AG09319 (cell line): ENCODE data around the gene SCN4A.

Experiments
- DNase-seq: peaks from one replicate; pipeline ENCODE4 v3.0.0-alpha.2; 2010; ENCODE audit warnings: low read depth; ENCODE audit errors: extremely low read depth
- TF ChIP-seq, protein P1 (sequence below): IDR thresholded peaks from 2 replicates; pipeline ENCODE4 v1.5.1; 2011; ENCODE audit warnings: low read depth, mild to moderate bottlenecking, inconsistent platforms, low read length, moderate library complexity

The SCN4A gene

DNA sequence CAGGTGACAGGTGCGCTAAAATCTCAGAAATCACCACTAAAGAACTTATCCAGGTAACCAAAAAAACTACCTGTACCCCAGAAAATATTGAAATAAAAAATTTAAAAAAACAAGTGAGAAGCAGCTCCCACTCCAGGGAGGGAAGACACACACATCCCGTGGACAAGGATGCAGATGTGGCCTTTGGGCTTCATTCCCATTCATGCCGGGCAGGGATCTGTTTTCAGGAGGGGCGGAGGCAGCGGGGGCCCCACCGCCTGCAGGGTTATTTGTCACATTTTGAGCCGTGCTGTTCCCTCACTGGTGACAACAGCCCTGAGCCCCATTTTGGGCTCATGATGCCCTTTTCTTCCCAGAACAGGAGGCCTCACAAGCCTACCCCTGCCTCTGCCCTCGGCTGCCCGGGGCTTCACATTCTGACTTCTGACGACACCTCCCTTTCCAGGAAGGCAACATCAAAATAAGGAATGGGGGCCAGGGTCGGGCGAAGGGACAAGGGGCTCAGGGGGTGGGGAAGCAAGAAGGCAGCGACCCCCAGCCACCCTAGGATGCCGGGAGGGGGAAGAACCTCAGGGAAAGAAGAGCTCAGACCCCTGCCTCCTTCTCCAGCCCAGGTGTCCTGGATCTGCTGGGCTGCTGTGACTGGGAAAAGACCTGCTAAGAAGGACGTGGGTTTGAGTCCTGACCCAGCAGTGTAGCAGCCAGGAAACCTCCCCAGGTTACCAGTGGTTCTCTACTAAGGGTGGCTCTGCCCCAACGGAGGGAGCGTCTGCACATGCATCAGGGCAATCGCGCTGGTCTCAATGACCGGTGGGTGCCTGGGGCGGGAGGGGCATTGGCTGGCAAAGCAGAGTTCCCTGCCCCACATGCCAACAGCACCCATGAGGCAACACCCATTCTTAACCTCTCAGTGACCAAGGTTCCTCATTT, 38.3 kb downstream of the SCN4A start:
- no peak for DNase-seq
- TF ChIP-seq, protein P1, sequence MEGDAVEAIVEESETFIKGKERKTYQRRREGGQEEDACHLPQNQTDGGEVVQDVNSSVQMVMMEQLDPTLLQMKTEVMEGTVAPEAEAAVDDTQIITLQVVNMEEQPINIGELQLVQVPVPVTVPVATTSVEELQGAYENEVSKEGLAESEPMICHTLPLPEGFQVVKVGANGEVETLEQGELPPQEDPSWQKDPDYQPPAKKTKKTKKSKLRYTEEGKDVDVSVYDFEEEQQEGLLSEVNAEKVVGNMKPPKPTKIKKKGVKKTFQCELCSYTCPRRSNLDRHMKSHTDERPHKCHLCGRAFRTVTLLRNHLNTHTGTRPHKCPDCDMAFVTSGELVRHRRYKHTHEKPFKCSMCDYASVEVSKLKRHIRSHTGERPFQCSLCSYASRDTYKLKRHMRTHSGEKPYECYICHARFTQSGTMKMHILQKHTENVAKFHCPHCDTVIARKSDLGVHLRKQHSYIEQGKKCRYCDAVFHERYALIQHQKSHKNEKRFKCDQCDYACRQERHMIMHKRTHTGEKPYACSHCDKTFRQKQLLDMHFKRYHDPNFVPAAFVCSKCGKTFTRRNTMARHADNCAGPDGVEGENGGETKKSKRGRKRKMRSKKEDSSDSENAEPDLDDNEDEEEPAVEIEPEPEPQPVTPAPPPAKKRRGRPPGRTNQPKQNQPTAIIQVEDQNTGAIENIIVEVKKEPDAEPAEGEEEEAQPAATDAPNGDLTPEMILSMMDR, result no peak

DNA sequence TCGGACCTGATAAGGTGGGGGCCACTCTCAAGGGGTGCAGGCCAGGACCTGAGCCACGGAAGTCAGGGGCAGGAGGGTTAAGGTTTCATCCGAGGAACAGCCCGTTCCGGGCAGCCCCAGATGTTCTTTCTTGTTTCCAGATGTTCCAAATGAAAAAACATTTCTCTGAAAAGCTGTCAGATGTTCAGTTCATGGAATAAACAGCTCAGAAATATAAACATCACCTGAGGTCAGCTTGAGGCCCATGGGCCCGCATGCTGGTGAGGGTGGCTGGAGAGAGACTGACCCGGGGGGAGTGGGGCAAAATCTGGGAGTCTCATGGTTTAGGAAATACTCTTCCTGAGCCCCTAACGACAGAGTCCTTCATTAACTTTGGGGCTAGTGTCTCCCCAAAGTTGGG, 39.1 kb downstream of the SCN4A start:
- DNase-seq, result no peak
- TF ChIP-seq, protein P1, result no peak

DNA sequence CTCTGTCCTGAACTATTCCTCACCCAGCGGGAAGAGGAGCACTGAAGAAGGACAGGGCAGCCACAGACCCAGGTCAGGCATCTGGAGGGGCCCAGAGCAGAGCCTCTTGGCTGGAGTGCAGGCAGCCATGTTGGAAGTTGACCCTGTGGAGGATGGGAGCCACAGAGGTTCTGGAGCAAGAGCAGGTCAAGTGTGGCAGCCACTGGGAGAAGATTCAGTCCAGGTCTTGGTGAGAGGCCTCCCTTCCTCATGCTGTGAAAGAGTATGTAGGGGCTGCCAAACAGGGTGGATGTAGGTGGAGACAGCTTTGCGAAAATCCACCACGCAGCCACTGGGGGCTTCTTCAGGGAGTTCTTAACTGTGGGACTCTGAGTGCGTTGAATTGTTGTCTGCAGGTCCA, 40.0 kb downstream of the SCN4A start:
- TF ChIP-seq, protein P1, result no peak
- no peak for DNase-seq

DNA sequence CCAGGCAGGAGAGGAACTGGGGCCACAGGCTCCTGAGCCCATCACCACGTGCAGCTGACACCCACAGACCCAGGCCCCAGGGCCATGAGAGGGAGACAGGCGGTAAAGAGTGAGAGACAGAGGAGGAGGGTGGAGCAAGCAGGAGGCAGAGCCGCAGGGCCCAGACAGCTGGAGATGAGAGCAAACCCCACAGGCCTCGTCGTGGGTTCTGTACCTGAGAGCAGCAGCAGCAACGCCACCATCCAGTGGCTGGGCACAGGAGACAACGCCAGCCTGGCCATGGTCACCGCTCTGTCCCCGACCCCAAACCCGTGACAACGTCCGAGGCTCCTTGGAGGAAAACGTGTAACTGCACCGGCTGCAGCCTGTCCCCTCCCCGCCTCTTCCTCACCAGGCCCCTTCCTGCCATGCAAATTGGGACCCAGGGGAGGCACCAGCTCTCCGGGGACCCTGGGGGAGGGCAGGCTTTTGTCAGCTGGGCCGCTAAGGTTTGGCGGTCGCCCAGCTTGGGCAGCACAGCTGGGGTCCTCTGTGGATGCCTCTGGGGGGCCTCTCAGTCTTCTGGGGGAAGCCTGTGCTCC, 40.6 kb downstream of the SCN4A start, which contains the start of gene CD79B:
Gene CD79B (minus strand): TSS at position 351 of the 581 bp plus-strand sequence. CDS start 70 bp downstream, at position 281.
- DNase-seq, result no peak
- TF ChIP-seq, protein P1, result no peak

DNA sequence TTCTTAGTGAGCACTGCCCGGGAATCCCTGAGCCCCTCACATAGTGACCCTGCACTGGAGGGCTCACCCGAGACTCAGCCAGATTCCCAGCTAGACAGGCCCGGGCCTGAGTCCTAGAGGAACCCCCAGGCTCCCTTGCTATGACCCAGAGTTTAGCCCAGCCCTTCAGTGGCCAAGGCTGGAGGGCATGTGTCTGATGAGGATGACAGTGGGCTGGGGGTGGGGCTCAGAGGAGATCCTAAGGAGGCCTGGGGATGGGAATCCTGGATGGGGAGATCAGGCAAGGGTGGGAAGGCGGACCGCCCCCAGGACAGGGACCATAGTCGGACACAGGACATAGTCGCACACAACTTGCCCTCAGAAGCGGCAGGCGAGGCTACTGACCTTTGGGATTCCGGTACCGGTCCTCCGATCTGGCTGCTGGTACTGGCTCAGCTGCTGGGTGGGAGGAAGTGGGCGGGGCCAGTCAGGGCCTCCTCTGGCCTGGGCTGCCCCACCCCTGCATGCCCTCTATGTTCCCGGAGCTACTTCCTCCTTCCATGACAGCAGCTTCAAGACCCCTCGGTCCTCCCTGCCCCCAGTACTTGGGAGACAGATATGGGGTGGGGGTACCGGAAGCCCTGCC, 41.7 kb downstream of the SCN4A start:
- TF ChIP-seq, protein P1, result no peak
- DNase-seq, result no peak

DNA sequence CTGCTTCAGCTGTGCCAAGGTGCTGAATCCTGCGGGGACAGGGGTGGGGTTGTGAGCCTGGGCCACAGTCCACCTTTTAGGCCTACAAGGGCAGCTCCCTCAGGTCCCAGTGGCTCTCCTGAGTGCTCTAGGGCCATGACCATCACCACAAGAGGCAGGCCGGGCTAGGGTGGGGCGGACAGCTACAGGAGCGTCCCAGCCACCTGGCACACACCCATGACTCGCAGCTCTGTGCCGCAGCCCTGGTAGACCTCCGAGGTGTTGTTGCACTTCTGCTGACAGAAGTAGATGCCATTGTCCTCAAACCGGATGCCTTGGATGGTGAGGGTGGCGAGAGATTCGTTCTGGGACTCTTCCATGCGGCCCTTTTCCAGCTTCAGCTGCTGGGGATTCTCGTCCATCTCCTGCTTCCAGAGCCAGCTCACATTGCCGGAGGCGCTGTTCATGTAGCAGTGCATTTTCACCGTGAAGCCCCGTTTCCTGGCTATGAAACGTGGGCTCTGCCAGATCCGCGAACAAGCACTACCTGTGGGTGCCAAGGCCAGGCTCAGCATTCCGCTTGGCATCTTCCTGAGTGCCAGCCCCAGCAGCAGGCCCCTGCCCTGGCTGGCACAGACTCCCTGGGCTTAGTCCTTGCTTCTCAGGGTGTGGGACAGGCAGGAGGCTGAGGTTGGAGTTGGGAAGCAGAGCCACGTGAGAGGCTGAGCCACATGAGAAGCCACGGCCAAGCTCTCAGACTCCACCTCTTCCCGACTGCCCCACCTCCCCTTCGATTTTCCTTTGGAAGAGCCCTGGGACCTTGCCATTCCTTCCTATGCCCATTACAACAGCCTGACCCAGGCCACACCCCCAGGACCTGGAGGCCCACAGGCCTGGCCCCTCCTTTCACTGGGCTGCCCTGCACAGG, 42.6 kb downstream of the SCN4A start:
- no peak for DNase-seq
- TF ChIP-seq, protein P1, result no peak
